K562 (cell line): ENCODE measurements around the gene RSRC1. TPM values are rescaled to one million over a fixed set of nuclear protein-coding genes. Genes with fewer than 3 reads are reported as not detected.

Experiments
- ATF2 ChIP-seq: sonication (generic); formaldehyde crosslinking; IDR thresholded peaks from 2 replicates; pipeline ENCODE4 v1.8.1; 2022; ENCODE audit warnings: missing genetic modification reagents
- BCL6 ChIP-seq: fragments of 250-450 bp; sonication (Bioruptor Pico); IDR thresholded peaks from 2 replicates; pipeline ENCODE4 v1.4.0; 2020
- CHCHD3 ChIP-seq: fragments of 250-450 bp; sonication (Bioruptor Pico); IDR thresholded peaks from 2 replicates; pipeline ENCODE4 v2.1.2; 2022; ENCODE audit warnings: mild to moderate bottlenecking
- DNMT1 ChIP-seq: fragments of 450-650 bp; IDR thresholded peaks from 2 replicates; pipeline ENCODE4 v1.6.1; 2016; ENCODE audit warnings: antibody characterized with exemption, mild to moderate bottlenecking
- EP400 ChIP-seq: fragments of 450-650 bp; IDR thresholded peaks from 2 replicates; pipeline ENCODE4 v1.6.1; 2017; ENCODE audit warnings: antibody characterized with exemption, mild to moderate bottlenecking, moderate library complexity
- KLF16 ChIP-seq: IDR thresholded peaks from 2 replicates; pipeline ENCODE4 v1.6.1; 2016; ENCODE audit warnings: antibody characterized with exemption
- MCM3 ChIP-seq: fragments of 450-650 bp; IDR thresholded peaks from 2 replicates; pipeline ENCODE4 v1.6.1; 2016
- RBBP5 ChIP-seq: fragments of 200-600 bp; sonication (generic); IDR thresholded peaks from 2 replicates; pipeline ENCODE4 v1.6.1; 2012; ENCODE audit warnings: borderline replicate concordance, mild to moderate bottlenecking, low read length, control low read depth, inconsistent platforms; ENCODE audit not compliant: insufficient read depth, poor library complexity, severe bottlenecking
- SREBF1 ChIP-seq: fragments of 150-350 bp; IDR thresholded peaks from 2 replicates; pipeline ENCODE4 v1.6.1; 2014; ENCODE audit warnings: antibody characterized with exemption, low read depth, low read length, borderline replicate concordance
- SRSF7 ChIP-seq: fragments of 200-400 bp; formaldehyde crosslinking; optimal IDR thresholded peaks from 2 replicates; pipeline ENCODE3; 2017; ENCODE audit warnings: mild to moderate bottlenecking, low read depth, low read length
- ZNF436 ChIP-seq: fragments of 250-450, 450-650 bp; sonication (Bioruptor Pico); formaldehyde crosslinking; IDR thresholded peaks from 2 replicates; pipeline ENCODE4 v1.7.0; 2020; ENCODE audit warnings: mild to moderate bottlenecking
- ZNF551 ChIP-seq: fragments of 250-450 bp; sonication (Bioruptor Pico); IDR thresholded peaks from 2 replicates; pipeline ENCODE4 v1.5.0; 2021; ENCODE audit warnings: mild to moderate bottlenecking, moderate library complexity
- ZNF589 ChIP-seq: fragments of 200-800 bp; sonication (Bioruptor generic); IDR thresholded peaks from 2 replicates; pipeline ENCODE4 v1.6.1; 2016; ENCODE audit warnings: low read depth, missing genetic modification characterization, missing compliant biosample characterization
- polyA plus RNA-seq, 8 experiments: library from polyadenylated mRNA; depleted of rRNA in 4 of 8; stranded (reverse) in 5 of 8; unstranded in 3 of 8; fragments of >200 nt; fragmentation: Nextera tagmentation in 2 of 8; fragmentation: Illumina TruSeq in 1 of 8; extraction: Ambion mirVana in 2 of 8; extraction: Trizol in 1 of 8; gene quantifications; 2 replicates each; pipeline versions ENCODE4 v1.2.1 to v1.2.3, GENCODE V29; 2011 to 2014; ENCODE audit warnings: inconsistent platforms in 1 of 8, missing spikeins in 1 of 8
- total RNA-seq, 7 experiments: library from RNA; depleted of rRNA in 6 of 7; stranded (reverse); fragments of >200 nt in 6 of 7; fragmentation: Illumina TruSeq in 2 of 7; extraction: Trizol in 2 of 7; gene quantifications; 2 replicates each; pipeline versions ENCODE4 v1.2.1 to v1.2.3, GENCODE V29; 2011 to 2021; ENCODE audit warnings: low replicate concordance in 1 of 7
- TF ChIP-seq, protein P1 (sequence below): fragments of 200-600 bp; sonication (generic); IDR thresholded peaks from one replicate; pipeline ENCODE4 v1.6.1; 2012; ENCODE audit warnings: mild to moderate bottlenecking, low read depth, low read length, inconsistent platforms

The RSRC1 gene
- total and polyA plus RNA-seq, 9 of the 15 experiments (the other 6 are each of a cell fraction or from before 2014, with no cell fraction given): 19.3 to 128 (median 75.5) TPM

DNA sequence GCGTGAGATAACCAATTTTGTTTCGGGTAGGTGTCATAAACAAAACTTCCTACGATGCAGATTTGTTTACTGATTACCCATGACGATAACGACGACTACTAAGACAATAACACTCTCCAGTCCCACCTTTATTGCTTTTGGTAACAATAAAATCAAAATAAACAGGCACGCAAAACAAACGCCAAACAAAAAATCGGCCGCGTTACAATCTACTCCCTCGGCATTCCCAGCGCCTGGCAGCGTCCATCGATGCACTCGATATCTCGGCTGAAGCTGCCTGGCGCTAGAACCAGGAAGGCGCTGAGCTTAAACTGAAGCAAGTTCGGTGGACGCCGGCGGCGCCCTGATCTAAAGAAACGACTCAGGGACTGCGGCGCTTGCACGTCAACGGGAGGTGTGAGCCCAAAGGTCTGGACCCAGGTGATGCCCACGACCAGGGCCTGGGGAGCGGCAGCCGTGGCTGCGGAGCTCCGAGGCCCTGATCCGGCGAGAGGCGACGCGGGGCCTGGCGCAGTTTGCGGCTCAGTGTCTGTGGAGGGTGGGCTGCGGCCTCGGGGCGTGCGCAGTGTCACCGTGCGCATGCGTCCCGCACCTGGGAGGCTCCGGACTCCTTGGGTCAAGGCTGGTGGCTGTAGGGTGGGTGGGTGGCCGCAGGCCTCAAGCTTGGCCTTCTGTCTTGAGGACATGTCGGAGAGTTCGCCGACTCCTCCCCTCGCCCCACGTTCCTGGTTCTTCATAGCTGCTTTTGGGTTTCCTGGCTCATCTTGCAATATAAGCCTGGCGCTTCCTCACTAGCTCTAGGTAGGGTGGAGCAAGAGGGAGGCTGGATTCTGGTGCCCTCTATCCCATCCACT lies at the start of gene RSRC1 (continued):
- TF ChIP-seq, protein P1, sequence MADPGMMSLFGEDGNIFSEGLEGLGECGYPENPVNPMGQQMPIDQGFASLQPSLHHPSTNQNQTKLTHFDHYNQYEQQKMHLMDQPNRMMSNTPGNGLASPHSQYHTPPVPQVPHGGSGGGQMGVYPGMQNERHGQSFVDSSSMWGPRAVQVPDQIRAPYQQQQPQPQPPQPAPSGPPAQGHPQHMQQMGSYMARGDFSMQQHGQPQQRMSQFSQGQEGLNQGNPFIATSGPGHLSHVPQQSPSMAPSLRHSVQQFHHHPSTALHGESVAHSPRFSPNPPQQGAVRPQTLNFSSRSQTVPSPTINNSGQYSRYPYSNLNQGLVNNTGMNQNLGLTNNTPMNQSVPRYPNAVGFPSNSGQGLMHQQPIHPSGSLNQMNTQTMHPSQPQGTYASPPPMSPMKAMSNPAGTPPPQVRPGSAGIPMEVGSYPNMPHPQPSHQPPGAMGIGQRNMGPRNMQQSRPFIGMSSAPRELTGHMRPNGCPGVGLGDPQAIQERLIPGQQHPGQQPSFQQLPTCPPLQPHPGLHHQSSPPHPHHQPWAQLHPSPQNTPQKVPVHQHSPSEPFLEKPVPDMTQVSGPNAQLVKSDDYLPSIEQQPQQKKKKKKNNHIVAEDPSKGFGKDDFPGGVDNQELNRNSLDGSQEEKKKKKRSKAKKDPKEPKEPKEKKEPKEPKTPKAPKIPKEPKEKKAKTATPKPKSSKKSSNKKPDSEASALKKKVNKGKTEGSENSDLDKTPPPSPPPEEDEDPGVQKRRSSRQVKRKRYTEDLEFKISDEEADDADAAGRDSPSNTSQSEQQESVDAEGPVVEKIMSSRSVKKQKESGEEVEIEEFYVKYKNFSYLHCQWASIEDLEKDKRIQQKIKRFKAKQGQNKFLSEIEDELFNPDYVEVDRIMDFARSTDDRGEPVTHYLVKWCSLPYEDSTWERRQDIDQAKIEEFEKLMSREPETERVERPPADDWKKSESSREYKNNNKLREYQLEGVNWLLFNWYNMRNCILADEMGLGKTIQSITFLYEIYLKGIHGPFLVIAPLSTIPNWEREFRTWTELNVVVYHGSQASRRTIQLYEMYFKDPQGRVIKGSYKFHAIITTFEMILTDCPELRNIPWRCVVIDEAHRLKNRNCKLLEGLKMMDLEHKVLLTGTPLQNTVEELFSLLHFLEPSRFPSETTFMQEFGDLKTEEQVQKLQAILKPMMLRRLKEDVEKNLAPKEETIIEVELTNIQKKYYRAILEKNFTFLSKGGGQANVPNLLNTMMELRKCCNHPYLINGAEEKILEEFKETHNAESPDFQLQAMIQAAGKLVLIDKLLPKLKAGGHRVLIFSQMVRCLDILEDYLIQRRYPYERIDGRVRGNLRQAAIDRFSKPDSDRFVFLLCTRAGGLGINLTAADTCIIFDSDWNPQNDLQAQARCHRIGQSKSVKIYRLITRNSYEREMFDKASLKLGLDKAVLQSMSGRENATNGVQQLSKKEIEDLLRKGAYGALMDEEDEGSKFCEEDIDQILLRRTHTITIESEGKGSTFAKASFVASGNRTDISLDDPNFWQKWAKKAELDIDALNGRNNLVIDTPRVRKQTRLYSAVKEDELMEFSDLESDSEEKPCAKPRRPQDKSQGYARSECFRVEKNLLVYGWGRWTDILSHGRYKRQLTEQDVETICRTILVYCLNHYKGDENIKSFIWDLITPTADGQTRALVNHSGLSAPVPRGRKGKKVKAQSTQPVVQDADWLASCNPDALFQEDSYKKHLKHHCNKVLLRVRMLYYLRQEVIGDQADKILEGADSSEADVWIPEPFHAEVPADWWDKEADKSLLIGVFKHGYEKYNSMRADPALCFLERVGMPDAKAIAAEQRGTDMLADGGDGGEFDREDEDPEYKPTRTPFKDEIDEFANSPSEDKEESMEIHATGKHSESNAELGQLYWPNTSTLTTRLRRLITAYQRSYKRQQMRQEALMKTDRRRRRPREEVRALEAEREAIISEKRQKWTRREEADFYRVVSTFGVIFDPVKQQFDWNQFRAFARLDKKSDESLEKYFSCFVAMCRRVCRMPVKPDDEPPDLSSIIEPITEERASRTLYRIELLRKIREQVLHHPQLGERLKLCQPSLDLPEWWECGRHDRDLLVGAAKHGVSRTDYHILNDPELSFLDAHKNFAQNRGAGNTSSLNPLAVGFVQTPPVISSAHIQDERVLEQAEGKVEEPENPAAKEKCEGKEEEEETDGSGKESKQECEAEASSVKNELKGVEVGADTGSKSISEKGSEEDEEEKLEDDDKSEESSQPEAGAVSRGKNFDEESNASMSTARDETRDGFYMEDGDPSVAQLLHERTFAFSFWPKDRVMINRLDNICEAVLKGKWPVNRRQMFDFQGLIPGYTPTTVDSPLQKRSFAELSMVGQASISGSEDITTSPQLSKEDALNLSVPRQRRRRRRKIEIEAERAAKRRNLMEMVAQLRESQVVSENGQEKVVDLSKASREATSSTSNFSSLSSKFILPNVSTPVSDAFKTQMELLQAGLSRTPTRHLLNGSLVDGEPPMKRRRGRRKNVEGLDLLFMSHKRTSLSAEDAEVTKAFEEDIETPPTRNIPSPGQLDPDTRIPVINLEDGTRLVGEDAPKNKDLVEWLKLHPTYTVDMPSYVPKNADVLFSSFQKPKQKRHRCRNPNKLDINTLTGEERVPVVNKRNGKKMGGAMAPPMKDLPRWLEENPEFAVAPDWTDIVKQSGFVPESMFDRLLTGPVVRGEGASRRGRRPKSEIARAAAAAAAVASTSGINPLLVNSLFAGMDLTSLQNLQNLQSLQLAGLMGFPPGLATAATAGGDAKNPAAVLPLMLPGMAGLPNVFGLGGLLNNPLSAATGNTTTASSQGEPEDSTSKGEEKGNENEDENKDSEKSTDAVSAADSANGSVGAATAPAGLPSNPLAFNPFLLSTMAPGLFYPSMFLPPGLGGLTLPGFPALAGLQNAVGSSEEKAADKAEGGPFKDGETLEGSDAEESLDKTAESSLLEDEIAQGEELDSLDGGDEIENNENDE: no peak
- TF ChIP-seq EP400: peak; percentile 93
- TF ChIP-seq DNMT1: no peak
- no peak for TF ChIP-seq BCL6 (CRISPR knock-in tag)
- TF ChIP-seq ZNF436 (CRISPR knock-in tag): no peak
- no peak for TF ChIP-seq ATF2
- TF ChIP-seq ZNF551 (CRISPR knock-in tag): no peak
- TF ChIP-seq RBBP5: peak; percentile 99
- no peak for TF ChIP-seq SREBF1
- no peak for TF ChIP-seq MCM3
- TF ChIP-seq CHCHD3 (CRISPR knock-in tag): no peak
- no peak for TF ChIP-seq SRSF7
- peak; percentile 43; the same call in 1 of the 2 replicates for TF ChIP-seq ZNF589 (CRISPR knock-in tag)
- no peak for TF ChIP-seq KLF16
